ENCODE measurements around the gene CCDC172. TPM values are rescaled to one million over a fixed set of nuclear protein-coding genes. Genes with fewer than 3 reads are reported as not detected.
A peak's percentile ranks its signal among the peaks of the same experiment; 100 is the strongest.

The CCDC172 gene
- total RNA-seq, 1 donor from 2014 or later = not detected

DNA sequence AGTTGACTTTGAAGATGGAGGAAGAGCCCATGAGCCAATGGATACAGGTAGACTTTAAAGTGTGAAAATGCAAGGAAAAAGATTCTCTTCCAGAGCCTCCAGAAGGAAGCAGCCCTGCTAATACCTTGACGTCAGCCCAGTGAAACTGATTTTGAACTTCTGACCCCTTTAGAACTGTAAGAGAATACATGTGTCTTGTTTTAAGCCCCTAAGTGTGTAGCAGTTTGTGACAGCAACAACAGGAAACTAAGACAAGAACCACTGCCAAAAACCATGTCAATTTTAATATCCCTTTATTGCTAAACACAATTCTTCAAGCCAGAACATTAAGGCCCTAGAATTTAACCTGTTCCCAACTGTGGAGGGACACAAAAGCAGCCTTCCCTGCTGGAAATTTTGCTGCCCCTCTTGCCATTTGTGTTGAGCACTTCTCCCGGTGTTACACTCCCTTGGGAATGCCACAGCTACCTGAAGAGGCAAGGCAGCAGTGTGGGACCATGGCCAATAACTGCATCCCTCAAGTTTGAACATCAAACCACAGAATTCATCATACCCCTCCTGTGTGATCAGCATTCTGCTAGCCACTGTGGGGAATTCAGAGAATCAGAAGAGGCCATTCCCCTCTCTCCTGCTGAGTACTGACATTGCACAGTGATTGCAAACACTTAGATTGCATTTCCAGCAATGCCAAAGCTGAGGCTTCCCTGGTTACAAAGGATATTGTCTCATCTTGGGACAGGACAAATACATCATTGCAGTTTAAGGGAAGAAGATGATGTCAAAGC lies 12.3 kb upstream of the CCDC172 start:
- H3K27me3 ChIP-seq (ENCODE audit: insufficient read depth, low read length) = no peaks in the 10 kb centered on the region
- H3K4me3 Mint-ChIP-seq (ENCODE audit: unreplicated experiment) = no peak overlapping the region
- H3K27me3 Mint-ChIP-seq (ENCODE audit: low read depth, unreplicated experiment) = no peaks in the 10 kb centered on the region
- no peak overlapping the region for H3K9ac ChIP-seq (ENCODE audit: low read length)
- no peaks in the 10 kb centered on the region for H3K36me3 Mint-ChIP-seq (ENCODE audit: low read depth, unreplicated experiment)
- H3K4me1 Mint-ChIP-seq (ENCODE audit: low read depth, unreplicated experiment) = peaks cover 3% of the 10 kb centered on the region
- no peaks in the 10 kb centered on the region for H3K36me3 ChIP-seq (ENCODE audit: insufficient read depth, low read length)
- H3K27ac Mint-ChIP-seq (ENCODE audit: unreplicated experiment) = peak overlapping the region; percentile 1
- TF ChIP-seq CTCF (IDR thresholded peaks at IDR 0.05; ENCODE audit: insufficient read depth, low read depth, low read length) (no peak), EZH2 (IDR thresholded peaks at IDR 0.05; ENCODE audit: insufficient read depth, low read length) (no peak)
- H3K4me2 ChIP-seq (ENCODE audit: low read length) = no peak overlapping the region
- no peak overlapping the region for H3K4me3 ChIP-seq (ENCODE audit: insufficient read depth, low read depth, low read length)
- H3K79me2 ChIP-seq (ENCODE audit: insufficient read depth, low read length) = no peaks in the 10 kb centered on the region
- H4K20me1 ChIP-seq (ENCODE audit: insufficient read depth, low read length) = no peaks in the 10 kb centered on the region
- no peaks in the 10 kb centered on the region for H3K9me3 Mint-ChIP-seq (ENCODE audit: unreplicated experiment)
- no peak overlapping the region for H2AFZ ChIP-seq (ENCODE audit: low read depth, low read length)
- H3K9me3 ChIP-seq (ENCODE audit: insufficient read depth, low read depth, low read length) = no peaks in the 10 kb centered on the region
- H3K4me1 ChIP-seq (ENCODE audit: insufficient read depth, low read length) = no peaks in the 10 kb centered on the region
- FAIRE-seq (no peak), DNase-seq (ENCODE audit: low read depth) (no peak)
- H3K27ac ChIP-seq (ENCODE audit: low read depth, low read length) = no peak overlapping the region

- FAIRE-seq (no peak), DNase-seq (ENCODE audit: low read depth) (no peak)
- Histone ChIP-seq H3K9me3 (ENCODE audit: insufficient read depth, low read depth, low read length) (no peaks in the 10 kb centered on the region), H3K27ac (ENCODE audit: low read depth, low read length) (no peak overlapping the region), H3K4me2 (ENCODE audit: low read length) (no peak overlapping the region), H2AFZ (ENCODE audit: low read depth, low read length) (no peak overlapping the region), H3K27me3 (ENCODE audit: insufficient read depth, low read length) (no peaks in the 10 kb centered on the region), H3K9ac (ENCODE audit: low read length) (no peak overlapping the region), H4K20me1 (ENCODE audit: insufficient read depth, low read length) (no peaks in the 10 kb centered on the region), H3K4me3 (ENCODE audit: insufficient read depth, low read depth, low read length) (no peak overlapping the region), H3K79me2 (ENCODE audit: insufficient read depth, low read length) (no peaks in the 10 kb centered on the region), H3K4me1 (ENCODE audit: insufficient read depth, low read length) (no peaks in the 10 kb centered on the region), H3K36me3 (ENCODE audit: insufficient read depth, low read length) (no peaks in the 10 kb centered on the region)
- TF ChIP-seq EZH2 (IDR thresholded peaks at IDR 0.05; ENCODE audit: insufficient read depth, low read length) (no peak), CTCF (IDR thresholded peaks at IDR 0.05; ENCODE audit: insufficient read depth, low read depth, low read length) (no peak)
- Mint-ChIP-seq H3K27ac (ENCODE audit: unreplicated experiment) (no peak overlapping the region), H3K36me3 (ENCODE audit: low read depth, unreplicated experiment) (no peaks in the 10 kb centered on the region), H3K9me3 (ENCODE audit: unreplicated experiment) (no peaks in the 10 kb centered on the region), H3K27me3 (ENCODE audit: low read depth, unreplicated experiment) (no peaks in the 10 kb centered on the region), H3K4me1 (ENCODE audit: low read depth, unreplicated experiment) (peaks cover 3% of the 10 kb centered on the region), H3K4me3 (ENCODE audit: unreplicated experiment) (no peak overlapping the region)
These were observed 11.7 kb upstream of the CCDC172 start for GRCh38 chr10:116312548-116312947.

DNA sequence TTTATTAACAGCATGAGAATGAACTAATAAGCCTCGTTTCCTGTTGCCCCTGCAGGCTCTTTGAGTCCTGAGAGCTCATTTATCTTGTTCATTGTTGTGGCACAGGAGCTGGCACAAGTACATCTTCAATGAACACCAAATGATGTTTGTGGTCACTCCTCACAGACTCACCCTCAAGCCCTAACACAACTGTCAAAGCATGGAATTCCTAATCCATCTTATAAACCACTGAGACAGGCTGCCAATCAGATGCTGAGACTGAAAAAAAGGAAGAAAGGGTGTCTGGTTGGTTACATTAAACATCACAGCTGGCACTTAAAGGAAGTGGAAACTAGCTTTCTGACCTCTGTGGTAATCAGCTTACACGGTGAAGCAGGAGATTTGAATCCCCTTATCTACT lies 7.7 kb upstream of the CCDC172 start:
- FAIRE-seq = no peak

More for the DNA sequence above, 7.7 kb upstream of the CCDC172 start:
- no peak overlapping the region for H3K4me3 Mint-ChIP-seq (ENCODE audit: unreplicated experiment)
- no peak overlapping the region for H3K27ac Mint-ChIP-seq (ENCODE audit: unreplicated experiment)
- Histone ChIP-seq H2AFZ (ENCODE audit: low read depth, low read length) (no peak overlapping the region), H3K27me3 (ENCODE audit: insufficient read depth, low read length) (no peaks in the 10 kb centered on the region), H3K4me3 (ENCODE audit: insufficient read depth, low read depth, low read length) (no peak overlapping the region), H4K20me1 (ENCODE audit: insufficient read depth, low read length) (no peaks in the 10 kb centered on the region), H3K9me3 (ENCODE audit: insufficient read depth, low read depth, low read length) (no peaks in the 10 kb centered on the region), H3K4me2 (ENCODE audit: low read length) (no peak overlapping the region), H3K79me2 (ENCODE audit: insufficient read depth, low read length) (no peaks in the 10 kb centered on the region), H3K4me1 (ENCODE audit: insufficient read depth, low read length) (no peaks in the 10 kb centered on the region), H3K9ac (ENCODE audit: low read length) (no peak overlapping the region), H3K36me3 (ENCODE audit: insufficient read depth, low read length) (no peaks in the 10 kb centered on the region), H3K27ac (ENCODE audit: low read depth, low read length) (no peak overlapping the region)
- no peak for TF ChIP-seq CTCF (IDR thresholded peaks at IDR 0.05; ENCODE audit: insufficient read depth, low read depth, low read length)
- no peak for TF ChIP-seq EZH2 (IDR thresholded peaks at IDR 0.05; ENCODE audit: insufficient read depth, low read length)
- no peaks in the 10 kb centered on the region for H3K27me3 Mint-ChIP-seq (ENCODE audit: low read depth, unreplicated experiment)
- no peaks in the 10 kb centered on the region for H3K36me3 Mint-ChIP-seq (ENCODE audit: low read depth, unreplicated experiment)
- H3K9me3 Mint-ChIP-seq (ENCODE audit: unreplicated experiment) = no peaks in the 10 kb centered on the region
- DNase-seq (ENCODE audit: low read depth) = peak; percentile 49
- peaks cover 3% of the 10 kb centered on the region for H3K4me1 Mint-ChIP-seq (ENCODE audit: low read depth, unreplicated experiment)

Data from astrocyte (in vitro differentiated cells and primary cell).